Superior temporal gyrus (tissue), 1 donor: ENCODE measurements around the gene KCNN1.
A peak's percentile ranks its signal among the peaks of the same experiment; 100 is the strongest.
"Not testable (repeated sequence)": the region's sequence is repeated elsewhere in the genome, so short reads cannot be mapped to it uniquely, and the experiment has no call there.

Experiments used
- DNase-seq: peaks from one replicate; pipeline ENCODE4 v3.0.0-alpha.2; 2016; ENCODE audit errors: extremely low spot score

Gene KCNN1

DNA sequence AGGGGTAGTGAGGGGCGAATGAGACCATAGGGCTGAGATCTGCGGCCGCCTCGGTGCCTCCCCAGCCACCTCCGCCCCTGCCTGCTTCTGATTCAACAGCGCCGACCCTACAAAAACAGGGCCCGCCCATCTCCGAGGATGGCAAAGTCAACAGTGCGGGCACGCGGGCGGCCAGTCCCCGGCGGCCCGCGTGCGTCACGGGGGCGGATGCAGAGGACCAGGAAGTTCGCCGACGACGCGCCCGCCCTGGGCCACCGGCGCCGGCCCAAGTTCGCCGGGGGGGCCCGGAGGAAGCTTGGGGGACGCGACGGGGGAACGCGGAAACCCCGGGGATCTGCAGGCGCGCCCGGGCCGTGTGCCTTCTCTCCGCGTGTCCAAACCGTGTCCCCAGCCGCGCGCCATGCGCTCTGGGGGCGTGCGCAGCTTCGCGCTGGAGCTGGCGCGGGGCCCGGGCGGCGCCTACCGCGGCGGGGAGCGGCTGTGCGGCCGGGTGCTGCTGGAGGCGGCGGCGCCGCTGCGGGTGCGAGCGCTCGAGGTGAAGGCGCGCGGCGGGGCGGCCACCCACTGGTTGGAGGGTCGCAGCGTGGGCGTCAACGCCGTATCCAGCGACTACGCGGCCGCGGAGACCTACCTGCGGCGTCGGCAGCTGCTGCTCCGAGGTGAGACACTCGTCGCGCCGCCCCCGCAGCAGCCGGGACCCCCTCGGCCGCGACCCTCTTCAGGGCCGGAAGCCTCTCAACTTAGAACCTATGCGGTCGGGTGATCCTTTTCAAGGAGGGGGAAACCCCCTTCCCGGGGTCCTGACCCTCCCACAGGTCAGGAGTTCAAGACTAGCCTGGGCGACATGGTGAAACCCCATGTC, 34.2 kb downstream of the KCNN1 start:
- peak; percentile 58 for DNase-seq

DNA sequence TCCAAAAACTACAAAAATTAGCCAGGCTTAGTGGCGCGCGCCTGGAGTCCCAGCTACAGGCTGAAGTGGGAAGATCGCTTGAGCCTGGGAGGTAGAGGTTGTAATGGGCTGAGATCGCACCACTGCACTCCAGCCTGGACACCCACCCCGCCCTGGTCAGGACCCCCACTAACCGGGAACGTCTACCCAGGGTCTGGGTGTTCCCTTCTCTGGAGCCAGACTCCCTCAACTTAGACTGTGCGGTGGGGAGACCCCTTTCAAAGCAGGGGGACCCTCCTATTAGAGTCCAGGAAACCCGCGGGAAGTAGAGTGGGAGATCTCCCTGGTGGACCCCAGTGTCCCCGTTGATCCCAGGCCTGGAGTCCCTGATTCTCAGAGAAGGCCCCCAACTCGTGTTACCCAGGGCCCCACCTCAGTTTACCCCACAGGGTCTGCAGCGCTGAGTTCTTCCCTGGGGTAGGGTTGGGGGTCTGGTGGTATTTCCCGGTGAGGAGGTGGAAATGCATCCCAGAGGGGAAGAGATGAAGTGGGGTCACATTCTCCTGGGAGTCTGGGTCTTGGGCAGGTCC, 35.0 kb downstream of the KCNN1 start:
- no peak for DNase-seq

- DNase-seq, result no peak
Measured at GRCh38 chr19:18002347-18002850, 35.5 kb downstream of the KCNN1 start.

GRCh38 chr19:18005750-18006149, 38.8 kb downstream of the KCNN1 start:
- not testable (repeated sequence) for DNase-seq

DNA sequence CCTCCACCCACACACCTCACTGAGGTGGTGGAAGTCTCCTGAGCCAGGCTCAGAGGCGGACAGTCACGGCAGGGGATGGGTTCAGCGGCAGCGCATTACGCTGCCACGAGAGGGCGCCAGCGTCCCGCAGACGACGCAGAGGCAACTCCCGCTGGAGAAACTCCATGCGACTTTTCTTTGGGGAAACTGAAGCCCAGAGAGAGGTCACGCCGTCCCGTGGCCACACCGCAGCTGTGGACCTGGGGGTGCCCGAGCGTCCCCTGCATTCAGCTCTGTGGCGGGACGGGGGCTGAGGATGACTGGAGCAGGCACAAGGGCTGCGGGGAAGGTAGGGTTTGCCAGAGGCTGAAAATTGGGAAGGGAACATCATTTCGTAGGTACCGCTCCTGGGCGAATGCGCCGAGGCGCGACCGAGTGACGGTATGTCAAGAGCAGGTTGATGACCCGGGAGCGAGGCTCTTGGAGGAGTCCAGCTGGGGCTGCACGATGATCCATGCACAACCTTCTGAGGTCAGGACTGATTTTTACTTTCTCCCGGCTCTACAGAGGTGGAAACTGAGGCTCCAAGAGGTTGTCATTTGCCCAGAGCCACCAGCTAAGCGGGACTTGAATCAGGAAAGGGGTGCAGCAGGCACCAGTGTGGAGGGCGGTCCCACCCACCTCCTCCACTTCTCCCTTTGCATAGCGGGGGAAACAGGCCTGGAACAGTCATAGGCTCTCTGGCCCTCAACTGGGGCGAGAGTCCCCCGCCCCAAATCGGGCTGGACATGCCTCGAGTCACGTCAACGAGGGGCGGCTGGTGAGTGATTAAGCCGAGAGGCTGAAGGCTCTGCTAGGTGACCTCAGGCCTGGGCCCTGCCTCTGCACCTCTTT, 40.4 kb downstream of the KCNN1 start:
- DNase-seq, result peak; percentile 95

DNA sequence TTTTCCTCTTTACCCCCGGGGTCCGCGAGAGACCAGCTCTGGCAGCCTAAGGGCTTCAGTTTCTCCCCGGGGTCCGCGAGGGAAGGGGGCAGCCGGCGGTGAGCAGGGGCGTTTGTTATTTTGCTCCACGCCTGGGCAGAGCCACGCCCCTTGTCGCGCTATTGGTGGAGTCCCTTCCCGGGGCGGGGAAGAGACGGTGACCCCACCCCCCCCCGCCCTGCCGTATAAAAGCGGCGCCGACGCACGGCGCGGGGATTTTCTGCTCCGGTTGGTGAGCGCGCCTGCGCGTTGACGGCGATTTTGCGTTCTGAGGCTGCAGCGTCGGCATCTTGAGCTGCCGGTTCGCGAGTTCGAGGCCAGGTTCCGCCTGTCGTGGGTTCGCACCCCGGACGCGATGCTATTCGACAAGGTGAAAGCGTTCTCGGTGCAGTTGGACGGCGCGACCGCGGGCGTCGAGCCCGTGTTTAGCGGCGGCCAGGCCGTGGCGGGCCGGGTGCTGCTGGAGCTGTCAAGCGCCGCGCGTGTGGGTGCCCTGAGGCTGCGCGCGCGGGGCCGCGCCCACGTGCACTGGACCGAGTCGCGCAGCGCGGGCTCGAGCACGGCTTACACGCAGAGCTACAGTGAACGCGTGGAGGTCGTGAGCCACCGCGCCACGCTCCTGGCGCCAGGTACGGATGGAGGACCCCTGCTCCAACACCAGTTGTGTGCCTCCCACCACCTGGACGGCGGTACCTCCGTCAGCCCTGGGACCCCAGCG, 41.2 kb downstream of the KCNN1 start, which contains the start of gene ARRDC2:
TSS of gene ARRDC2 (plus strand) at position 254 of the 757 bp plus-strand sequence. CDS start at position 395, 141 bp downstream.
- peak; percentile 94 for DNase-seq

- DNase-seq, result peak; percentile 12
Measured at GRCh38 chr19:18008814-18009213, 41.9 kb downstream of the KCNN1 start.

DNA sequence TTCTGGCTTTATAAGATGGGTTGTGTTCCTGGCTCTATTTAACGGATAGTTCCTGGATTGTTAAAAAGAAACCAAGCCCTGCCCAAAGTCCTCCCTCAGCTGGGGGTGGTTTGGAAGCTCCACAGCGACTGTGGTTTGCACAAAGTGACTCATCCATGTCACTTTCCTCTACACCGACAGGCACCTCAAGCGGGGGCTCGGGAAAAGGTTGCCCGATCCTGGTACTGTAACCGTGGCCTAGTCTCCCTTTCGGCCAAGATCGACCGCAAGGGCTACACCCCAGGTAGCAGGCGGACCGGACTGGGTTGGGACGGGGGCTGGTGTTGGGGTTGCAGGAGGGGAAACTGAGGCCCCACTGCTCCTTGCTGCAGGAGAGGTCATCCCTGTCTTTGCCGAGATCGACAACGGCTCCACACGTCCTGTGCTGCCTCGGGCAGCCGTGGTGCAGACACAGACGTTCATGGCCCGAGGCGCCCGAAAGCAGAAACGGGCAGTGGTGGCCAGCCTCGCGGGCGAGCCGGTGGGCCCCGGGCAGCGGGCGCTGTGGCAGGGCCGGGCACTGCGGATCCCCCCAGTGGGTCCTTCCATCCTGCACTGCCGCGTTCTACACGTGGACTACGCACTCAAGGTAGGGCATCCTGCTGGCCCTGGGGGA, 42.6 kb downstream of the KCNN1 start:
- DNase-seq, result peak; percentile 65

GRCh38 chr19:18010149-18010548, 43.2 kb downstream of the KCNN1 start:
- no peak for DNase-seq

DNA sequence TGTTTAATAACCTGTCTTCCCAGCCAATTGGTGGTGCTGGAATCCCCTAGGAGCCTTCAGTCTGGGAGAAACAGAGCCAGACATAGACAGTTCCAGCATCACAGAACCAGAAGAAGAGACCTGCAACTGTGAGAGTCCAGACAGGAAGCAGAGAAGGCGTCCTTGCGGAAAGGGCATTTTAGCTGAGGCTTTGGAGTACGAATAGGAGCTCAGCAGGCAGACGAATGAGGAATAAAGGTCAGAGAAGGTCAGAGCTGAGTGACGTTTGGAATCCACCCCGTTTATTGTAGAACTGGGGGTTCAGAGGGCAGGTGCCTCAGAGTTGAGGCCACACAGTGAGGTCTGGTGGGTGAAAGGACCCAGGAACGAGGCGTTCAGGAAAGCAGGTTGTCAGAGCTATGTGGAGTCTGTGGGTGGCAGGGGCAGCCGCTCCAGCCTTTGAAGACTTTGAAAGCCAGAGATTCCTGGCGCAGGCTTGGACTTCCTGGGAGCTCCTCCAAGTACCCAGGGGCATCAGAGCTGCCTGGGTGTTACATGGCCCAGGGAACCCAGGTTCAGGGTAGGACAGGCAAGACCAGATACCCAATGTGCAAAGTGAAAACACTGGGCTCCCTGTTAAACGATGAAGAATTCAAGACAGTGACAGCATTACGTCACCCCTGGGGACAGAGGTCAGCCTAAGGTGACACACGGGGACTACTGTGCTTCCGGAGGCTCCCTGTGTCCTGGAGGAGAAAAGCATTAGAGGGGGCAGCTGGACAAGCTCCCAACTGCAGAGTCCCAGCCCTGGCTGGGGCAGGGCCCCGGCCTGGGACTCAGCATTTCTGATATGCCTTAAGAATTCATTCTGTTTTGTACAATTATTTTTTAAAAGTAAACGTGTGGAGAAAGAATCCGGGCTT, 46.6 kb downstream of the KCNN1 start:
- DNase-seq, result peak; percentile 27

- DNase-seq, result no peak
Measured at GRCh38 chr19:18014197-18014596, 47.3 kb downstream of the KCNN1 start.

- no peak for DNase-seq
Measured at GRCh38 chr19:18016209-18016910, 49.5 kb downstream of the KCNN1 start.

GRCh38 chr19:18017275-18018083, 50.6 kb downstream of the KCNN1 start:
- DNase-seq, result peak; percentile 55

DNA sequence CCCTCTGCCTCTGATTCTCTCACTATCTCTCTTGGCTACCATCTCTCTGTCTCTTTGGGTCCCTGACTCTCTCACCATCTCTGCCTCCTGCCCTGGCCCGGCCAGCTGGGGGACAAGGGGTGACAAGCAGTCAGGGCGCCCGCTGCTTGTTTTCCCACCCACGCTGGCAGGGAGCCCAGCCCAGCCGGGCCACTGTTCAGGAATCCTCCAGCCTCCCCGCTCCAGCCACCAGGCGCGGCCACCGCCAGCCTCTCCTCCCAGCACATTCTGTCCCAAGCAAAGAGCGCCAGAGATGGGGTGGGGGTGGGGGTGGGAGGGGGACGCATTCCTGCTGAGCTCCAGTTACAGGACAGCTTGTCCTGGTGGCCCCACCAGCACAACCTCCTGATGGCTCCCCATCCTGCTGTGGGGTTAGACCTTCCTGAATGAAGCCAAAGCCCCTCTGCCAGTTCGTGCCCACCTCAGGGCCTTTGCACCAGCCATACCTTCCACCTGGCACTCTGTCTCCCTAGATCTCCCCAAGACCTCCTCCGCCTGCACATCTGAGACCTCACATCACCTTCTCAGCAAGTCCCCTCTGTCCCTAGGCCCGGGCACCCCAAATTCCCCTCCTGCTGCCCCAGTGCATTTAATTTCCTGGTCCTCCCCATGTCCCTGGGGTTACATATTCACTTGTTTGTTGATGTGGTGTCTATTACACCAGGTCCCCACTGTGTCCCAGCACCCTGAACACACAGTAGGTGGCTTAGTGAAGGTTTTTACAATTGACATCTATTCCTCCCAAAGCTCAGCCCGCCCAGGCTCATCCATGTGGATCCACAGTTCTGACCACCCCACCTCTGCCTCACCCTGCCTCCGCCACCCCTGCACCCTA, 53.5 kb downstream of the KCNN1 start:
- peak; percentile 88 for DNase-seq

DNA sequence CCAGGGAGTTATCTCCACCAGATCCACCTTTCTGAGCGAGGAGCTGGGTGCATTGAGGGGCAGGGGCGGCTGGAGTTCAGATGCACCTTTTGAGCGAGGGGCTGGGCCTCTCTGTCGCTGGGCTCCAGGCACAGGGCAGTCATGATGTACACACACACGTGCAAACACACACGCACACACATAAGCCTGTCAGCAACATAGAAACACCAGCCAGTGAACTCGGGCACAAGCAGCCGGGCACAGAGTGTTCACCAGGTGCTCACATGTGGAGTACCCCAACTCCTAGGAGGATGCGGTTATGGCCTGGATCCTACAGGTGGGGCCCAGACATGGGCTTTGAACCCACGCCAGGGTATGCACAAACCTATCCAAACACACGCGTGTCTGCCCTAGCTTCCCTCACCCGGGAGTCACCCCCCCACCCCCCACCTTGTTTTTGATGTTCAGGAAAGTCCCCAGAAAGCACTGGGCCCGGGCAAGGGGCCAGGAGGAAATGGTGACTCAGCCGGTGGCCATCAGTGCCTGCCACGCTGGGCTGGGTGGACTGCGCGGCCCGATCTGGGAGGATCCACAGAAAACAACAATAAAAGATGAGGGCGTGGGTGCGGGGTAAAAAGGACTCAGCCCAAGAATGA, 54.3 kb downstream of the KCNN1 start:
- peak; percentile 87 for DNase-seq

DNA sequence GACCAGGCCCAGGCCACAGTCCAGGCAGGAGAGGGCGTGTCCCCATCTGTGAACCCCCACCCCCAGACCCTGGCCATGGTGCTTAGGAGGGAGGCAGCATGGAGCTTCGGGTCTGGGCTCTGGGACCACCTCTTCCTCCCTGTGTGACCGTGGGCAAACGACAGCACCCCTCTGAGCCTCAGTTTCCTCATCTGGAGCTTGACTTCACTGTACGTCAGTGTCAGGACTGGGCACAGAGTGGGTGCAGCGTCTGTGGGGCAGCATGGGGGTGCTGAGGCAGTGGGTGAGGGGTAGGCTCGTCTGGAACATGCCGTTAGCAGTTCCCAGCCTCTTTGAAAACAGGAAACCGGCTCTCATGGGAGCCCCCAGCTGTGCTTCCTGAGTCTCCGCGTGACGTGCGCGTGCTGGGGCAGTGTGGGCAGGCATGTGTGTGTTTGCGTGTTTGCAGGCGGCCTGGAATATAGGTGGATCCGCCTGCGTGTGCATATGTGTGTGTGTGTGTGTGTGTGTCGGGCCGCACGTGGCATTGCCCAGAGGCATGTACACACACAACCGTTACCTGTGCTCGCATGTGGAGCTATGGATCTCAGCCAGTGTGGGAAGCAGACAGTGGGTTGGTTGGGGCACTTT, 56.8 kb downstream of the KCNN1 start:
- no peak for DNase-seq
